Cerebellar cortex (tissue), 1 donor: Measurements from ENCODE around the gene TNNC1.

ENCODE experiments used
- DNase-seq: peaks from one replicate; pipeline ENCODE4 v3.0.0-alpha.2; 2015; ENCODE audit warnings: low spot score

TNNC1 gene

GRCh38 chr3:52458770-52459545, 5.1 kb upstream of the TNNC1 start:
- DNase-seq = no peak

DNA sequence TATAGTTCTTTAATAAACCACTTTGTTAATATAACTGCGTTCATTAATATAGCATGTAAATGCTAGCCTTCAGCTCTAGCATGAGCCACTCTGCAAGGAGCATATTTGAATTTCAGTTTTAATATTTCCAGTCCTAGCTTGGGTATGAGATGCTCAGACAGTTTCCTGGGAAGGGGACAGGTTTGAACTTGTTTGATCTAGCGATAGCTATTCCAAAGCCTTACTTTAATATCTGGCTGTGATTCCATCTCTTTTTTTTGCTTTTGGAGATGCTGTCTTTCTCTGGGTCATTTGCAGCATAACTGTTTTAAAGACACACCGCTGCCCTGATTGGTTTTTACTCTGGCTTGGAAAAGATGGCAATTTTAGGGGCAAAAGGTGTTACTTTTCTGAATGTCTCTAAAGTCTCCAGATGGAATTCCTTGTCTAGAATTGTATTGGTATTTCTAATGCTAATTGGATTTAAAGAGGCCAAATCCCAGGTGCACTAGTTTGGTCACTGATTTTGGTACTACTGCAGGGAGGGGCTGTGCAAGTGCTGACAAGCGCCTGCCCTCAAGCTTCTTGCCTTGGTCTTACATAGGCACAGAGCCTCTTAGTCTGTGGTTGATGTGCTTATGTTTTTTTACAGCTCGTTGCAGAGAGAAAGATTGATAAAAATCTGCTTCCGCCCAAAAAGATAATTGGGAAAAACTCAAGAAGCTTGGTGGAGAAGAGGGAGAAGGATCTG, 4.4 kb upstream of the TNNC1 start:
- no peak for DNase-seq

DNA sequence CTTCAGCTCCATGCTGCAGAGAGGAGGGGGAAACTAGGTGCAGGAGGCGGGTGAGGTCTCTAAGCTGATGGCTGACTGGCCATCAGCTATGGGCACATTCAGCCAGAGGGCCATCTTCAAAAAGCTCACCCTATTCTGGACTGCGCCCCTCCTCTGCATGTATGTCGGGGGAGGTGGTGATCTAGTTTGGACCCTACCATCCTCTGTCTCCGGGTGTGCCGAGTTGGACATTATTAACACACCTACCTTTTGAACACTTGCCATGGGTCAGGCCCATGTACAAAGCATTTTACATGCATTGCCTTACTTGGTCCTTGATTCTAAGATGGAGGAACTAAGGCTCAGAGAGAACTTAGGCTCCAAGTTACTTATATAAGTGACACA, 3.0 kb upstream of the TNNC1 start:
- DNase-seq = peak; percentile 52

GRCh38 chr3:52456169-52456799, 2.4 kb upstream of the TNNC1 start:
- DNase-seq = peak; percentile 43

- DNase-seq = peak; percentile 79
These were observed 1.7 kb upstream of the TNNC1 start, which contains the start of gene NISCH for GRCh38 chr3:52455283-52456168. Gene NISCH (plus strand): TSS chr3:52455604. CDS start chr3:52455642, 38 bp downstream.

DNA sequence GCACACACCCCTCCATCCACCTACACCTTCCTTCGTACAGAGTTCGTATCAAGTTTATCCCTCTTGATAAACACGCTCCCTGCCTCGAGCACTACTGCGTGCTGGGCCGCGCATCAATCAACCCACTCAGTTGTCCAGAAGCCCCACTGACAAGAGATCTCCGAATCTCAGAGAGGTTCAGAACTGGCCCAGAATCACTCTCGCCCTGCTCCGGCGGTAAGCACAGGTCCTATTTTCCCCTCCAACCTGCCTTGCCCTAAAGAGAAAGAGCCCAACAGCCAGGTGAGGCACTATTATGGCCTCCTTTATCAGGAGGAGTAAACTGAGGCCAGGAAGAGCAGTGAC, 1.1 kb upstream of the TNNC1 start:
- no peak for DNase-seq

- DNase-seq = peak; percentile 47
These were observed 553 bp upstream of the TNNC1 start for GRCh38 chr3:52454250-52454937.

DNA sequence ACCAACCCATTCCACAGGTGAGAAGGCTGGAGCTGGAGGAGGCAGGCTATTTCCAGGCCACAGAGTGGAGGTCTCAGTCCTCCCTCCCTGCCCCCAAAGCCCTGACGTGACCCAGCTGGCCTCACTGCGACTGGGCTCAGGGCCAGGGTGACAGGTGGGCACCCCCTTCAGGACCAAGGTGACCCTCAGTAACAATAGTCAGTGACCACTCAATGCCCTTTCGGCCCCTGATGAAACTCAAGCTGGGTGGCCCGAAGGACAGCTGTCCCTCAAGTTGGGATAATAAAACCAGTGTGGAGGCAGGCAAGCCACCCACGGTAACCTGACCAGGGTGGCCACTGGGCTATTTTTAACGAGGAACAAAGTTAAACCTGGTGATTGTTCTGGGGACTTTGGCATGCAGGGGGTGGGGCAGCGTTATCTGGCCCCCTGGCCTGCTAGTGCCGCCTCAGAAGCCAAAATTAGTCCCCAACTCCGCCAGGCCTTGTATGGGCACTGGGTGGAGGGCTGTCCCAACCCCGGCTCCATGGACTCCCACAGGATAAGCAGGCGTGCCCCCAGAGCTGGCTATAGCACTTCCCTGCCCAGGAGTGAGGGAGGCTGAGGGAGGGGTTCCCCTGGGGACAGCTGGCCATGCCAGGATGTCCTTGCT, 1.1 kb downstream of the TNNC1 start:
- DNase-seq = no peak

DNA sequence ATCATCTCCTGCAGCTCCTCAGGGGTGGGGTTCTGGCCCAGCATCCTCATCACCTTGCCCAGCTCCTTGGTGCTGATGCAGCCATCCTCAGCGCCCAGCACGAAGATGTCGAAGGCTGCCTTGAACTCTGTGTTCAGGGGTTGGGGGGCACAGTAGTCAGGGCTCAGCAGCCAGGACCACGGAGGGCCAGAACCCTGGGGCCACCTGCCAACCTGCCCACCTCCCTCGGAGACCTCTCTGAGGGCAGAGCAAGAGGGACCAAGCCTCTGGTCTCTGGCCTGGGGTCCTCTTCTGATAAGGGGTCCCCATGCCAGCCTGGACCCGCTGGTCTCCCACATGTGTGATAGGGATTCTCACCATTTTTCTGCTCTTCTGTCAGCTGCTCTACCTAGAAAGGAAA, 1.7 kb downstream of the TNNC1 start:
- no peak for DNase-seq

DNA sequence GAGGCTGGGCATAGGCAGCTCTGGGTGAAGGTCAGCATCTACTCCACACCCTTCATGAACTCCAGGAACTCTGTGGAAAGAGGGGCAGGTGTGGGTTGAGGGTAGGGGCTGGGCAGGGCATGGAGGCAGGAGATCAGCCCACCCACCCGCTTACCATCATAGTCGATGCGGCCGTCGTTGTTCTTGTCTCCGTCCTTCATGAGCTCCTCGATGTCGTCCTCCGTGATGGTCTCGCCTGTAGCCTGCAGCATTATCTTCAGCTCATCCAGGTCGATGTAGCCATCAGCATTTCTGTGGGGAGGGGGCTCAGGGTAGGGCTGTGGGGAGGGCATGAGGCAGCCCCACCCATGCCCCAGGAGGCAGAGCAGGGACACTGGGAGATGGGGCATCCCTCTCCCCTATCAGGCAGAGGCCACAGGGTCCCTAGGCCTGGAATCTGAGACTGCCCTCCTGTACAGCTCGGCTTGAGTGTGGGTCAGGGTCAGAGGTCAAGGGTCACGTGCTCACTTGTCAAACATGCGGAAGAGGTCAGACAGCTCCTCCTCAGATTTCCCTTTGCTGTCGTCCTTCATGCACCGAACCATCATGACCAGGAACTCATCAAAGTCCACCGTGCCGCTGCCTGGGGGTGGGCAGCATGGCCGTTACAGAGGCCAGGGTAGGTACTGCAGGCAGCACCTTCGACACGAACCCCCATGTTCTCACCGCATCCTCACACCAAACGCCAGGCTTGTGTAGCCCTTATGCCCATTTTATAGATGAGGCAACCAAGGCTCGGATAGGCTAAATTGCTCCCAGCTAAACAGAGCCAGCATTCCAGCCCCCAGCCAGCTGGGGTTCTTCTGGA, 2.4 kb downstream of the TNNC1 start:
- DNase-seq = no peak

DNA sequence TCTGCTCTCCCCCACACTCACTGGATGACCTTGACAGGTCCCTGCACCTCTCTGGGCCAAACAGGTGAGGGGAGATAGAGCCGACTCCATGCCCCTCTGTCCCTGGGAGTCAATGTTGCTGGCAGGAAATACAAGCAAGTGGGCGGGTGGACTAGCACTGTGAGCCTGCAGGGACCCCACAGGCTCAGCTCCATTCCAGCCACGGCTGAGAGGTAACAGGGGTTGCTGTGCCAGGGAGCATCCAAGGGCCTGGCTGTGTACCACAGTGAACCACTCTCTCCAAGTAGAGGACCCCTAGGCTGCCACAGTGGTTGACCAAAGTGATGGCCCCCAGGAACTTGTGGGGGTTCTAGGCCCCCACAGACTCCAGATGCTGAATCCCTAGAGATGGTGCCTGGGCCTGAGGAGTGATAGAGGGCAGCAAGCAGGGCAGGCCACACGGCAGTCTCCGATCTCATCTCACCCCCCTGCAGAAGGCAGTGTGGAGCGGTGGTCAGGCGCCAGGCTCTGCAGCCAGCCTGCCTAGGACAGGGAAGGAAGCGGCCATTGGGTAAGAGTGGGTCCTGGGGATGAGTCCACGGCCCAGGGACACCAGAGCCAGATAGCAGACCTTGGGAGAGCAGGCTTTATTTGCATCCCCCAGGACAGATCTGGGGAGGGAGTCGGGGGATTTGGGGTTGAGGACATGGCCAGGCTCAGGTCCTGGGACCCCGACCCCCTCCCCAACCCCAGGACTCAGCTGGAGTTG, 3.2 kb downstream of the TNNC1 start:
- no peak for DNase-seq

DNA sequence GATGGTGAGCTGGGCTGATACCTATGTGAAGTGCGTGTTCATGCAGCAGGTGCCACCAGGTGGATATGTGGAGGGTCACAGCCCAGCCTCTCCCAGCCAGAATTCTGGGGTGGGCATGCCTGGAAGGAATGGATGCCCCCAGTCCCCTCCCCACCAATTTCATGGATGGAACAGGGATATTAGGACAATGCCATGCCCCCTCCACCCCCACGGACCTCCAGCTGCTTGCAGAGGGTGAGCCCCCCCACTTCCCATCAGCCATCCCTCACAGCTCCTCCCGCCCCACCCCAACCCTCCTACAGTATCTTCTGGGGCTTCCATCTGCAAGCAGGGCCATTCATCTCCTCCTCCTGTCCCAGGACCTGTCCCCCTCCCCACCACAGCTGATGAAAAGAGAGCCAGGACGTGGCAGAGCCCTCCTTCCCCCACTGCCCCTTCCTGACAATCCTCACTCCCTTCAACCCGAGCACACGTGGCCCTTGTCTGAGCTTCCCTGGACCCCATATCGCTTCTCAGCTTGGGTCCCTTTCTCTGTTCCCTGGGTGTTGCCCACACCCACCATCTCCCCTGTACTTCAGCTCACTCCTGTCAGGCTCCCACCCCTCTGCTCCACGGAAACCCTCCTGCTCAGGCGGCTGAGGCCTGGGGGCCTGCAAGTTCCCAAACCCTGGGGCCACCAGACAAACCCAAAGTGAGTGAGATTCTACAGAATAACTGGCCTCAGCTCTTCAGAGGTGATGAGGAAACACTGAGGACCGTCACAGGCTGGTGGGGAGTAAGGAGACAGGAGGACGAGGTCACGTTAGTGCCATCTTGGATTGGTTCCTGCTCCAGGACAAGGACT, 6.1 kb downstream of the TNNC1 start:
- DNase-seq = no peak

GRCh38 chr3:52446631-52447511, 7.0 kb downstream of the TNNC1 start:
- peak; percentile 80 for DNase-seq

DNA sequence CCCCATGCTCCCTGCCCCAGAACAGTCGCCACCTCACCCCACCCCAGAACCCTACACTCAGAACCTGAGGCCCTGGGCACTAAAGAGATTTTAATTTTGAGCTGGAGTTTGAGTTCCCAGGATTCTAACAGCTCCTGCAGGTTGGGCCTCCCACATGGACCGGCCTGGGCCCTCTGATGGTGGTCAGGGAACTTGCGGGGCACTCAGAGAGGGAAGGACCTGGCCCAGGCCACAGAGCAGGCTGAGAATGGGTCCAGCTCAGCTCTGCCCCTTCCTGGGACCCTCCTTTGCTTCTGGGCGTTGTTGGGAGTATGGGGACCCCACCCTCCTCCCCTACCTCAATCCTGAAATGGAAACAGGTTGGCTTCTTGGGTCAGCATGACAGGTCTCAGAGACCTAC, 7.8 kb downstream of the TNNC1 start:
- no peak for DNase-seq

DNA sequence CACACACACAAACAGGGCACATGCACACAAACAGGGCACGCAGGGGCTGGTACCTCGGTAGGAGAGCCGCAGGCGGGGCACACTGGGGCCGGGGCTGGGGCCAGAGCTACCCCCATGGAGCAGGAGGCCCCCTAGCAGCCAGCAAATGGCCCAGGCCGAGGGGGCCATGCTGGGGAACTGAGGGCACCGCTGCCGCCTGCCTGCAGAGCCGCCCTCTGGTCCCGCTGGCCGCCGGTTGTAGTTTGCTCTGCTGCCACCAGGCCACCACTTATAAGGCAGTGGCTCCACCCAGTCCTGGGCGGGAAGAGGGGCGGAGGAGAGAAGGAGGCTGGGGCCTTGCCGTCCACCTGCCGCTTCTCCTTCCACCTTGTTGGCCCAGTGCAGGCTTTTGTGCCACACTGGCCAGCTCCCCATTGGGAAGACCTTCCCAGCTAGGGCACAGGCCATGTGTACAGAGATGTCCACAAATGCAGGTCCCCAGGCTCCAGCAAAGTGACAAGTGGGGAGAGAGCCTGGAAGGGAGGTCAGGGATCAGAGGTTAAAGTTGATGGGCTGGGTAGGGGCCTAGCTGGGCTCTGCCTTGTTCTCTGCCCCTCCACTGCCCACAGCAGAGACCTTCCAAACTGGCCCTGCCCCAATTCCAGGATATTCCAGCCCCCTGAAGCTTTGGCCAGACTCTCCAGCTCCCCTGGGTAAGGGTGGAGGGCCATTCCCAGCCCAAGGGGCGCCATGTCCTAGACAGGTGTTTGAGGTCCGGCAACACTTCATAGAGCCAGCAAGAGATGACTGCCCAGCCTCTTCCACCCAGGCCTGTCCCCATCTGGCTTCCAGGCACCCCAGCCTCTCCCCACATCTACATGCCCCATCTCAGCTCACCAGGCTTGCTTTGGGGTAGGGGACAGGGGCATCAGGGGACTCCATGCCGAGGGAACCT, 8.7 kb downstream of the TNNC1 start, which contains the start of gene SEMA3G:
TSS of gene SEMA3G (minus strand) at position 244 of the 934 bp plus-strand sequence. CDS start at position 168, 76 bp downstream.
- peak; percentile 93 for DNase-seq
